NCI-H2196 (cell line): ENCODE data around the gene GALNT10.
A peak's percentile ranks its signal among the peaks of the same experiment; 100 is the strongest.

Experiments used
- DNase-seq: peaks from one replicate; lab custom pipeline; 2025; ENCODE audit not compliant: unreplicated experiment; lab: John Stamatoyannopoulos, UW

Gene GALNT10

DNA sequence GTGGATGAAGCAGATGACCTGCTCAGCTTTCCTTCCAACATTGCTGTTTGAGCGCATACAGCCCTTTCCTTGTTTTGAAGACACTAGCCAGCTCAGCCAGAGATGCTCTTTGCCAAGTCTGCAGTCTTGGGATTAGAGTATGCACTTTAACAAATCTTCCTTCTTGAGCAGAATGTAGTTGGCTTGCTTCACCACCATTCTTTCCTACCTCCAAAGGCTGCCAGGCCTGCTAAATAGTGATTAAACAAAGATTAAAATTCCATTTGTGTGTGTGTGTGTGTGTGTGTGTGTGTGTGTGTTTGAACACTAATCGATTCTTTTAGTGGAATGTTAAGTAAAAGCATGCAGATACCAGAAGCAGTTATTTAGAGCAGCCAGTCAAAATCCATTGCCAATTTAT, 97.6 kb downstream of the GALNT10 start:
- DNase-seq, result no peak

DNA sequence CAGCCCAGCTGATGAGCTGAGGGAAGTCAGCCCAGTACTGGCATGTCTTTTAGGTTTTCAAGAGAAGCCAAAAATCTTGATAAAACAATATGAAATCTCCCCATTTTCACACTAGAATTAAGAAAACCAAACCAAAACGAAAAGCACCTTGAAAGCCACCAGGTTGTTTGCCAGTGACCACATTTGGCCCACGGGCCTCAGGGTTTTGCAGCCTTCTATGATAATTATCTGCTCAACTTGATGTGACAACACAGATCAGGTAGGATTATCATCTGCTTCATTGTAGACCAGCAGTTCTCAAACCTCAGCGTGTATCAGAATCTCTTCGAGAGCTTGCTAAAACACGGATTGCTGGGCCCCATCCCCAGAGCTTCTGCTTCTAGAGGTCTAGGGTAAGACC, 101.4 kb downstream of the GALNT10 start:
- no peak for DNase-seq

DNA sequence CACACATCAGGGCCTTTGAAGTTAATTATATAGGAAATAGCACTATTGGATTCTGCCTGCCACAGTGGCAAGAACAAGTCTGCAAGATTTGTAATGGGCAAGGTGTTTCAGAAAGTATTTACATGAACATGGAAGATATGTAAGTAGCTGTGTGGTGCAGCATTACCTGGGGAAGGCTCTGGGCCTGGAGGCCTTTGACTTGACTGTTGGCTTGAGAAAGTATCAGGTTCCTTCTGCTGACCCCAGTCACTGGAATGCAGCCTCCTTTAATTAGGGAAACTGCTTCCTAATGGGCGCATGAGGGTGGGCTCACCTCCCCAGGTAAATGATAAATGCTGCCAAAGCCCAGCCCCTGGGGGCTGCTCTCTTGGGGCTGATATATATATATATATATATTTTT, 102.7 kb downstream of the GALNT10 start:
- DNase-seq, result no peak

DNA sequence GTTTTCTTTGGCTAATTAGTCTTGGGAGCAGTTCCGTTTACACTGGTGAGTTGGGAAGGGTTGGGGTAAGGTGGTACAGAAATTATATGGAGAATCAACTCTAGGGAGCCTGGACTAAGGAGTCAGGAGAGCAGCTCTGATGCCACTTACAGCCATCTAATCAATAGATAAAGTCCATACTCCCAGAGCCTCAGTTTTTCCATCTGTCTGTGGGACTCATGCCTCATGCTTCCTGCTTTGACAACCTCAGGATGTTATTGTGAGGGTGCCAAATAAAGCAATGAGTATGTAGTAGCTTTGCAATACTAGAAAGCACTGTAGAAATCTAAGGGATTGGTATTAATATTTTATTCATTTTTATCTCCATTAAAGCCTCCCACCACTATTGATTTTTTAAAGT, 105.0 kb downstream of the GALNT10 start:
- no peak for DNase-seq

DNA sequence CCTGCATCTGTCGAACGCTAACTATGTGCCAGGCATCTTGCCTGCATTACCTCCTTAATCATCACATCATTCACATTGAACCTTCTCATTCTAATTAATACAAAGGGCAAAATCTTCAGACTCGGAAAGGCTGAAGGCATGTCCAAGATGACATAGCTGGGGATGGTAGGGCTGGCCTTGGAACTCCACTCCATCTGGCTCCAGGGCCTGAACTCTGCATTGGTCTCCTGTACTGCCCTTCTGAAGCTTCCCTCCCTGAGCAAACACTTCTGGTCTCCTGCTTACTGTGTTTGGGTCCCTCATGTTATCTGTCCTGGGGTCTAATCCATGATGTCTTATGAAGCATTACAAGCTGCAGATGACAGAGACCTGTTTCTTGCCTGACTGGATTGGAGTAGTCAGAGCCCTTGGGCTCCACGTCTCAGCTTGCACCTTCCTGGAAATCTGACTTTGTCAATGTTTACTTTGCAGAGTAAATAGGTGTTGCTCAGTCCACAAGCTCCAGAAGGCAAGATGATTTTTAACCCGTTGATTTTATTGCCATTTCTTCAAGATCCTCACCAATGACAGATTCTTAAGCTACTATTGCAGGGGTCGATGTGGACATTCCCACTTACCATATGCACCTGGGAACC, 106.1 kb downstream of the GALNT10 start:
- DNase-seq, result peak; percentile 39

DNA sequence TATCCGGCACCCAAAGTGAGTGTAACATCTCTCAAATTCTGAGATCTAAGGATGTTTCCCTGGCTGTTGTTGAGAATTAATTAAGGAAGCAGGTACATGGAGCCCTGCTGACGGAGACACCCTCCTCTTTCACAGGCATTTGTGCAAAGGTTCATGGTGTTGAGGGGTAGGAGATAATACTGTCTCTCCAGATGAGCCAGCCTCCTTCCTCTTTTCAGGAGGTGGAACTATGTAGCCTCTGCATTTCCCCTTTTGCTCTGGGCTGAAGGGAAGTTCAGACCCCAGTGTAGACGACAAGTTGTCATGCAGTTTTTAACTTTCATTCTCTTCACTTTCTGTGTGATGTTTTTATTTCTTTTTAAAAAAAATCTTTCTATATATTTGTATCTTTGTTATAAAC, 107.5 kb downstream of the GALNT10 start:
- DNase-seq, result no peak

DNA sequence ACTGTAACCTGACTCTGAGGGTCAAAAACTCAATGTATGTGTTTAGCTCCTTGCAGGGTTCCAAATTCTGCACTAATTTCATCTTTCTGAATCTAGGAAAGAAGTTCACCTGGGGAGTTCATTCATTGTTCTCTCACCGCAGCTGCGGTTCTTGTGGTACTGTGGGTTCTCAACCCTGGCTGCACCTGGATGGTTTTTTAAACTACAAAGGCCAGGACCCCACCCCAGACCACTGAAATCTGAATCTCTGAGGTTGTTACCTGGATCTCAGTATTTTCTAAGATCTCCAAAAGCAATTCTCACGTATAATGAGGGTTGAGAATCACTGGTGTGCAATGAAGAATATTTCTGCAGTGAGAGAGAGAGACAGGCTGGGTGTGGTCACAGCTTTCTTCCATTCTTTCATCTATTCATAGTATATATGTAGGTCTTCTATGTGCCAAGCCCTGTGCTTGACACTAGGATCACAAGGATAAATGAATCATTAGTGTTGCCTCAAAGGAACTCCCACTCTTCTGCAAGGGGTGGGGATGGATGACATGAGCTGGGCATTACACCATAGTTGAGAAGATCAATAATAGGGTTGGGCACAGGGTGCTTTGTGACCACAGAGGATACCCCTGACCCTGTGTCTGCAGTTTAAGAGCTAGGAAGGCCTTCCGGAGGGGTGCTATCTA, 109.8 kb downstream of the GALNT10 start:
- no peak for DNase-seq

DNA sequence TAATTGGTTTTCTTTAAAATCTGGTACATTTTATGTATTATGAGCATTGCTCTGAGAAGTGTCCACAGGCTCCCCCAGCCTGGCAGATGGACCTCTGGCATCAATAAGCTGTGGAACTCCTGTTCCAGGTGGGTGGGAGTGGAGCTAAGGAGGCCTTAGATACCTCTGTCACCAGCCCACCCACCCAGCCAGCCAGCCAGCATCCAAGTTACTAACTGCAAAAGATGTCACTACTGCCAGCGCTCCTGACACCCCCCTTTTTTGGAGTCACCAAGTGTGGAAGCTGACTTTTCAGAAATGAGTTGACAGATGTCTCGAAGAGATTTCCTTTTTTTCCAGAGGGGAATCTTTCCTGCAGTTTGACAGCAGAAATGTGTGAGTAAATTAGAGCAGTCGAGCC, 111.2 kb downstream of the GALNT10 start:
- no peak for DNase-seq

DNA sequence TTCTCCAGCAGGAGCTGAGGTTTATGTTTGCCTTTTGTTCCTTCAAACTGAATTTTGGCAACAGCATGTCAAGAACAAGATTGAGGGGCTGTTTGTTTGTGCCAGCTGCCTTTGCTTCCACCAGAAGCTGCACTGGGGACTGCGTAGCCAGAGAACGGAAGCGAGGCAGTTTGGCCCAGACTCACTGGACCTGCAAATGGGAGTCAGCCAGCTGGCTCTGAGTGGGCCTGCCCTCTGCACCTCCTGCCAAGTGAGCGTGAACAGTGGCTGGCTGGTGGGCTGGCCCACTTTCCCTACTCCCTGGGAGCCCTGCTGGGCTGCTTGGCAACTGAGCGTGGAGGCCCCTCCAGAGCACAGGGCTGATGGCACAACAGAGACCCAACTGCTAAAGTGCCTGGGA, 111.6 kb downstream of the GALNT10 start:
- no peak for DNase-seq

DNA sequence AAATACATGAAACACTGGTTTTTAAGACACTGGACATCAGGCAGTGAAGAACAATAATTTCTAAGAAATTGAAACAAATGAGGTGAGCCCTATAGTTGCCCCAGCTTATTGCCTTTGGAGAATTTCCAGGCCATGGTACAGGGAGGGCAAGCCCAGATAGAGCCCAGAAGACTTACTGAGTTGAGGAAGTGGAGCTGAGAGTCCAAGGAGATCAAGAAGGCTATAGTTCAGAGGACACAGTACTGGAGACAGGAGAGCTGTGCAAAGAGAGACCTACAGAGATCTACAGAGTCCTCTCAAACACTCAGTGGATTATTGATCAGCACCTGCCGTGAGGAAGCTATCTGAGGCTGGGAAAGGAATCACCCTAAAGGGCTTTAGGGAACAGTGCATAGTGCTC, 112.6 kb downstream of the GALNT10 start:
- DNase-seq, result no peak

DNA sequence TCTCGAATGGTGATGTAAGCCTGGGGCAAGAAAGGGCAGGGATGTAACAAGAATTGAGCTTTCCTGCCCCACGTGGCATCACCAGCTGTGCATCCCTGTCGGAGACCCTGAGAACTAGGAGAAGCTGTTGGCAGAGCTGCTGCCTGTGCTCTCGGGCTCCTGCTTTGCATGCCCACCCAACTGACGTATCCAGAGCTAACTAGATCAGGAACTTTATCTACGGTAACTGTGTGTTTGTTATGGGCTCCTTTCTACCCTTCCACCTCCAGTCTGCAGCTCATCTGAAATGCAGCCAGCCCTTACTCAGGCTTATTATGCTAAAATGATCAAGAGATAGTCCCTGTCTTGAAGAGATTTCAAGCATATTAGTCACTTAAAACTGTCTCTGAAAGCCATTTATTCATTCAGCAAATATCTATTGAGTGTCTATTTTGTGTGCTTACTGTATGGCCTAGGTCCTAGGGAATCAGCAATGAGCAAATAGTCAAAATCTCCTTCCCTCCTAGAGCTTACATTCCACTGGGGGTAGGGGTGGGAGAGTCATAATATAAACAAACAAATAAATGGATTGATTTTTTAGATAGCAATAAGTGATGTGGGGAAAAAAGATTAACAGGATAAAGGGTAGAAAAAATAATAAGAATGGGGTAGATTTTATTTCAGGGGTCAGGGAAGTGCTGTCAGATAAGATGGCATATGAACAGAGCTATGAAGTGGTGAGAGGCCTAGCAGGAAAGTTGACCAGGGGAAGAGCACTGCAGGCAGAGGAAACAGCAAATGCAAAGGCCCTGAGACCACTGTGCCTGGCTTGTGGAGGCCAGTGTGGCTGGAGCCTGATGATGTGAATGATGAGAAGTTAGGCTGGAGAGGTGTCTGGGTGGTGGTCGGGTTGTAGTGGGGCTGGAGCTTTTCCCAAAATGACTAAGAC, 118.2 kb downstream of the GALNT10 start:
- DNase-seq, result no peak

DNA sequence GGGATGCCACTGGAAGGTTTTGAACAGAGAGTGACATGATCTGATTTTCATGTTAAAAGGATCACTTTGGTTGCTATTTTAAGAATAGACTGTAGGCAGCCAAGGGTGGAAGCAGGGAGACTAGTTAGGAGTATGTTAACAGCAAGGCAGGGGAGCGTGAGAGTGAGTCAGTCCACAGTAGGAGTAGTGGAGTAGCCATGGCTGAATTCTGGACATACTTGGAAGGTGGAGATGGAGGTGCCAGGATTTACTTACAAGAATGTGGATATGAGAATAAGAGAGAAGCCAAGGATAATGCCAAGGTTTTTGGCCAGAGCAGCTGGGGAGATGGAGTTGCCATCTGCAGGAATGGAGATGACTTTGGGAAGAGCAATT, 118.8 kb downstream of the GALNT10 start:
- DNase-seq, result no peak

DNA sequence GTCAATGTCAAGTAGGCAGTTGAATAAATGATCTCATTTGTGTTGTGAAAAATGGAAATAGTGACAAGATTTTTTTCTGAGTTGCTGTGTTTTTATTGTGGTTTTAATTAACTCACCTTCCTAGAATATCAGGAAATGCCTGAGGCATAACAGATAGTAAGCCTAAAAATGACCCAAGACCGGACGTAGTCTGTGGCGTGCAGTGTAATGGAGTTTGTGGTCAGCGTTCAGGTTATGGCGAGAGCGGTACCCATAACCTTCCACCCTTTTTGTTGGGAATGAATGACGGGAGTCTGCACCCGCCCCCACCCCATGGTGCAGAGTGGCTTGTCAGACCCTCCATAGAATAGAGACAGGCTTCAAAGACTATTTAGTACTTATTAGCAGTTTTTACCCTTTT, 119.3 kb downstream of the GALNT10 start:
- no peak for DNase-seq

DNA sequence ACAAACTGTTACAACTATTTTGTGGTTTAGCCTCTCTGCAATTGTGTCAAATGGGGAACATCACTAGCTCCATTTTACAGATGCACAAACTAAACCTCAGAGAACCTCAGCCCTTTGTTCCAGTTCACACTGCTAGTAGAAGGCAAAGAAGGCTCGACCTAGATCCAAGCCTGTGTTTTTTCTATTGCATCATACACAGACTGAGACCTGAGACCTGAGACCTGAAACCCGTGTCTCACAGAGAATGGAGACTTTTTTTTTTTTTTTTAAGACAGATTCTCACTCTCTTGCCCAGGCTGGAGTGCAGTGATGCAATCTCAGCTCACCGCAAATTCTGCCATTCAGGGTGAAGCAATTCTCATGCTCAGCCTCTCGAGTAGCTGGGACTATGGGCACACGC, 120.8 kb downstream of the GALNT10 start:
- DNase-seq, result no peak

DNA sequence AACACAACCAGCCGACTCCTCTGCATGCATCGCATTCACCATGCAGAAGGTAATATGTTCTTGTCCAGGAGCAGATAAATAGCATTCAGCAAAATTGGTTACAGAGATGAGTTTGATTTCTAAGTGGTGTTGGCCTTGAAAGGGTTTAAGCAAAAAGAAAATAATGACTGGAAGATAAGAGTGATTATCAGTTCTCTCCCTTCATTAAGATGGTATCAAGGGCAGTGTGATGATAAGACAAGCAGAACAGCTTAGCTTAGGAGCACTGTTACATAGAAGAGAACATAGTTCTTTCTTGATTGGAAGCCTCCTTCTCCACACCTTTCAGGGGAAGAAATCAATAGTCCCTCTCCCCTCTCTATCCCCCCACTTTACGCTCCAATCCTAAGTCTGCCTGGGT, 121.5 kb downstream of the GALNT10 start:
- no peak for DNase-seq

DNA sequence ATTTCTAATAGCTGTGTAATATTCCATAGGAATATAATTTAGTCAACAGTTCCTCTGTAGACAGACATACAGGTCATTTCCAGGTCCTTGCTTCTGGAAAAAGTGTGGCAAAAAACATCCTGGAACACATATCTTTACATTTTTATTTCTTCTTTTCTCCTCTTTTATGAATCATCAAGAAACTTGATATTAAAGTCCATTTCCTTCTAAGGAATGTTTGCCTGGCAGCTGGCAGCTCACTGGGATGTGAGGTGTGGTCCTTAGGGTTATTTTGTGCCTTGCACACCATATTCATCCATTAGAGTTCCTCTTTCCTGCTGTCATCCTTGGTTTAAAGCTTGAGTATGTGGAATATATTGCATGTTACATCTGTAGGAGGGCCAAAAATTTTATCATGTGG, 122.0 kb downstream of the GALNT10 start:
- no peak for DNase-seq

DNA sequence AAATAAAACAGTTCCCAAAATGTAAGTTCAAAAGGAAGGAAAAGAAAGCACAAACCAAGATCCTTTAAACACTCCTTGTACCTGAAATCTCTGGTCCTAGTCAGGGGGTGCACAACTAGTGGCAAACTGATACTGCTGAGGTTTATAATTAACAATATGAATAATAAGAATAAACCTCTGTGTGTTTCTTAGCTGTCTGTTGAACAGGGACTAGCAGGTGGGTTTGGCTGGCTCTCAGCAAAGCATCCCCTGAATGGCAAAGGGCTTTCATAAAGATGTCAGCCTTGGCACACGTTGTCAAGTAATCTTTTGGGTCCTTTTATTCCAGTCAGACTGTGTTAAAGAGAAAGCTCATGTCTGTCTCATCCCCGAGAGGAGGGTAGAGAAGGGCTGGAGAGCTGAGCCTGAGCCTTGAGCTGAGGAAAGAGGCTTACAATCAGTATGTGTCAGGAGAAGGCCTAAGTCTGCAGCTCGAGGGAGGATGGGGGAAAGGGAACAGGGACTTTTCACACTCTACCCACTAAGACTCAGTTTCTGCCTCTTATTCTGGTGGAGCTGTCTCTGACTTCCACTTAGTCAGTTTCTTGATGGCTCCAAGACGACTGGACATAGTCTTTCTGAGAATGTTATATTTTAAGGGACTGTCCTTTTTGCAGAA, 123.0 kb downstream of the GALNT10 start:
- DNase-seq, result no peak

DNA sequence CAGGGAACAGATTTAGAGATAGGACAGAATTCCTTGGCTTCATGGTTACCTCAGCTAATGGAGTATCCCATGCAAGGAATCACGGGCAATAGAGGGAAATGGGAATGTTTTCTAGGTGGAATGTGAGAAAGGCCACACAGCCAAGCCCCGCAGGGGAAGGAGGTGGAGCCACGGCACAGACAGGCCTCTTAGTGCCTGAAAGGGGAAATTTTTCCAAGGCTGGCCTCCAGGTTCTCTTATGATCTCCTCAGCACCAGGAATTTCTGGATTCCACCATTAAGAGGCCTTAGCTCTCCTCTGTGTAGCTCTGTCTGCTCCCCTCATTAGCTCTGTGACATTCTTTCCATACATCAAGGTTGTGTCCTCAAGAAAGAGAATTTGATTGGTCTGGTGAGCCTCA, 124.7 kb downstream of the GALNT10 start:
- DNase-seq, result no peak

DNA sequence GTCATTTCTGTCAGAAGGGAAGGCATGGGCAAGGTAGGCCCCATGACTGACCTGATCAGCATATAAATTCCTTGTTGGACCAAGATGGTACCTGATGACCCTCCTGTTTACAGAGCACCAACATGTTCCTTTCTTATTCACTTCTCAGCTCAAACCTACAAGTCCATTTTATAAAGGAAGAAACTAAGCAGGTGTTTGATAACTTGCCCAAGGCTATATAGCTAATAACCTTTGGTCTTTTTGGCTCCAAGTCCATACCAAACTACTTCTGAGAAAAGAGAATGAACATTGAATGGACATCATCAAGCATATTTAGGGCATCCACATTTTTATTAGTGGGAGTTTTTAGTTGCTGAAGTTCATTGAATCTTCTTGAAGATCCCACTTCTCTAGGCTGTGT, 125.2 kb downstream of the GALNT10 start:
- no peak for DNase-seq

DNA sequence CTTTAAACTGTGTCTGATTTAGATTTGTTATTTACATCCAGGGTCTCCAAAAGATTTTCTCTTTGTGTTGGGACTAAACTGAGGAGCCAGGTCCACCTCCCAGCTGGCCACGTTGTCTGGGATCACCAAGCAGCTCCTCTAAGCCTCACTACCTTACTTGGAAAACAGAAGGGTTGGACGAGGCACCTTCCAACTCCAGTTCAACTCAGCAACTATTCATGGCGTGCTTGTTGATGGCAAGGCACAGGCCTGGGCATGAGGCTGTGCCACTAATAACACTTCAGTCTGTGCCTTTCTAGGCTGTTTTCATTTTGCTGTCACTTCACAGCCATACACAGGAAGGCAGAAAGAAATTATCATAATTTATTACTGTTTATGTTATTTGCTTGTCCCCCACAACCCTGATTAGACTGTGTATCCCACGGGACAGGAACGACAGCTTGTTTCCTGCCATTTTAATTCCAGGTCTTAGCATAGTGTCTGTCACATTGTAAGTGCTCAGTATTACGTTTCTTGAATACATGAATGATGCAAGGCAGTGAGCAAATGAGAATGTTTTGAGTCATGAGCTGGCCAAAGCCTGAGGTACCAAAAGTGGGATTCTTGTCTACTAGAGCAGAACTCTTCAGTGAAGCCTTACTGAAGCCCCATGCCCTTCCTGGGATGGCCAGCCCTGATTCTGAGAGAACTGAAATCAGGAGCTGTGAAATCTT, 125.8 kb downstream of the GALNT10 start:
- no peak for DNase-seq

DNA sequence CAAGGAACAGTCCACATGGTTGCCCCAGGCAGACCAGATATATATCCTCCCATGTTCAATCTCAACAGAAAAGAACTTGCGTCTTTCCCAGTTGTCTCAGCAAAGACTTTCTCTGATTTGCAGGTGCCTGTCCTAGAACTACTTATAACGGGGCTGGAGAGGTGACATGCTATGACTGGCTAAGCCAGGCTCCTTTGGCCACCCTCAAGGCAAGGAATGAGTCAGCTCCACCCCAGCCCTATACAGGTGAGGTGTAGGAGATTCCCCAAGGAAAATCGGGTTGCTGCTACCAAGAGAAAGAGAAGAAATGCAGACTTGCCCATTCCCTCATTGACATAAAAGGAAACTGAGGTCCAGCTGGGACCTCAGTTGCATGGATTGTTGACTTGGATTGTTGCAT, 127.4 kb downstream of the GALNT10 start:
- no peak for DNase-seq
